Measurements from ENCODE around the gene SMYD3.

Gene SMYD3

DNA sequence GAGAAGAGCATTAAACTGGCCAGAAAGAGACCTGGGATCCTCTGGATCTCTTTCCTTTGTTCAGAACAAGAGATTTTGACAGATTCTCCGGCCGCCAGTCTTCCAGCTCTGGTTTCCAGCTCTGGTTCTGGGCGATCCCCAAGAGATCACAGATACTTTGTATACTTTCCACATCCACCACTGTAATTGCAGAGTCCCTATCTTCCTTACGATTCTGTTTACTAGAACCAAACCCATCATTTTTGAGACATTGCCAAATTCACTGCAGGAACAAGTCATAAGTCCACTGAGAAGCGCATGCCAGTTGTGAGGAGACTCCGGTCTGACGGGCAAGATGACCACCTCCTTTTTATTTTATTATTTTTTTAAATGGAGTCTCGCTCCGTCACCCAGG, 505.2 kb downstream of the SMYD3 start:
- DNase-seq (ENCODE audit: low read depth in 1 of 2, low spot score in 1 of 2), result no peak
- H3K27me3 ChIP-seq (ENCODE audit: insufficient read depth, poor library complexity, severe bottlenecking), result no peaks in the 10 kb centered on the region

DNA sequence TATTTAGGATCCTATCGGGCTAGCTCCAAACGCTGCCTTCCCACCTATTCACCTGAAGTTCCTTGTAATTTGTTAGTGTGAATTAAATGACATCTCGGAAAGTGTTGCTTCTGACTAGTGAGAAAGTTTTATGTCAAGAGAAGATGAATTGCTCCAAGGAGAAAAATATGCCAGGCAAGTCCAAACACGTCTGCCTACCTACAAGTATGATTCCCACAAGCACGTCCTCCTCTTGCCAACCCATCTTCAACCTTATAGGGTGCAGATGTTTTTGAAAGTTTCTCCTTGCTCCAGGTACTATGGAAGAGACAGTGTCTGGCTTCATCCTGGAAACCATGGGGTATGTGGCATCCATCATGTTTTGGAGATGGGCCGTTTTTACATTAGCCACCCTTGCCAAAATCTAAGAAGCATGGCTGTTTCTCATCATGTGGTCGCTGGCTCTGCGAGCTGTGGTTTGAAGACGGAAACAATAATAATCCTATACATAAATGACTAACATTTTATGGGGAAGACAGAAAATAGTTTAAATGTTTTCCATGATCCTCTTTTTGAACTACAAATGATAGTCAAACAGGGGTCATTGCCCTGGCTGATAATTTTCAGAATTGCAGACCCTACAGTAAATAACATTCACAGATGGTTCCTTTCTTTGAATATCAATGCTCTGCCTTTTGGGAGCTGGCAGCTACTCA, 505.8 kb downstream of the SMYD3 start:
- Histone ChIP-seq H3K27me3 (ENCODE audit: insufficient read depth, poor library complexity, severe bottlenecking) (no peaks in the 10 kb centered on the region), H3K4me3 (replicated peaks; ENCODE audit: insufficient read depth, low read length) (no peak overlapping the region), H3K27ac (replicated peaks) (no peak overlapping the region)
- DNase-seq (ENCODE audit: low read depth in 1 of 2, low spot score in 1 of 2), result no peak
- TF ChIP-seq POLR2AphosphoS5 (IDR thresholded peaks at IDR 0.05; ENCODE audit: low read depth), result no peak
- no peak for TF ChIP-seq SPI1 (IDR thresholded peaks at IDR 0.05; ENCODE audit: borderline replicate concordance, low read depth)
- TF ChIP-seq CTCF (IDR thresholded peaks at IDR 0.05; ENCODE audit: insufficient read depth, low read length), result no peak
- no peak for TF ChIP-seq REST (IDR thresholded peaks at IDR 0.05; ENCODE audit: insufficient replicate concordance, low read depth)
- no peak for TF ChIP-seq GABPA (IDR thresholded peaks at IDR 0.05; ENCODE audit: low read depth)

More for the DNA sequence above, 505.2 kb downstream of the SMYD3 start:
- TF ChIP-seq POLR2AphosphoS5 (IDR thresholded peaks at IDR 0.05; ENCODE audit: low read depth) (no peak), GABPA (IDR thresholded peaks at IDR 0.05; ENCODE audit: low read depth) (no peak), REST (IDR thresholded peaks at IDR 0.05; ENCODE audit: insufficient replicate concordance, low read depth) (no peak), CTCF (IDR thresholded peaks at IDR 0.05; ENCODE audit: insufficient read depth, low read length) (no peak), SPI1 (IDR thresholded peaks at IDR 0.05; ENCODE audit: borderline replicate concordance, low read depth) (no peak)
- H3K4me3 ChIP-seq (replicated peaks; ENCODE audit: insufficient read depth, low read length), result no peak overlapping the region
- H3K27ac ChIP-seq (replicated peaks), result no peak overlapping the region

- Histone ChIP-seq H3K27me3 (ENCODE audit: insufficient read depth, poor library complexity, severe bottlenecking) (no peaks in the 10 kb centered on the region), H3K27ac (replicated peaks) (no peak overlapping the region), H3K4me3 (replicated peaks; ENCODE audit: insufficient read depth, low read length) (no peak overlapping the region)
- TF ChIP-seq SPI1 (IDR thresholded peaks at IDR 0.05; ENCODE audit: borderline replicate concordance, low read depth), result no peak
- TF ChIP-seq CTCF (IDR thresholded peaks at IDR 0.05; ENCODE audit: insufficient read depth, low read length), result no peak
- no peak for TF ChIP-seq REST (IDR thresholded peaks at IDR 0.05; ENCODE audit: insufficient replicate concordance, low read depth)
- TF ChIP-seq POLR2AphosphoS5 (IDR thresholded peaks at IDR 0.05; ENCODE audit: low read depth), result no peak
- TF ChIP-seq GABPA (IDR thresholded peaks at IDR 0.05; ENCODE audit: low read depth), result no peak
- no peak for DNase-seq (ENCODE audit: low read depth in 1 of 2, low spot score in 1 of 2)
Measured at GRCh38 chr1:246000638-246001015, 506.5 kb downstream of the SMYD3 start.
